ENCODE data around the gene SEL1L3.

Gene SEL1L3

GRCh38 chr4:25770847-25771246, 91.9 kb downstream of the SEL1L3 start:
- H3K9me3 ChIP-seq (ENCODE audit: insufficient read depth, low read length), result no peaks in the 10 kb centered on the region
- no peak overlapping the region for H3K27ac ChIP-seq (ENCODE audit: low read length)
- no peaks in the 10 kb centered on the region for H3K79me2 ChIP-seq (ENCODE audit: low read length)
- no peak overlapping the region for H3K4me3 ChIP-seq (ENCODE audit: low read length)
- peaks cover 3% of the 10 kb centered on the region for H4K20me1 ChIP-seq (ENCODE audit: insufficient read depth, low read length)
- H3K36me3 ChIP-seq (replicated peaks; ENCODE audit: low read depth, low read length), result peaks cover 47% of the 10 kb centered on the region
- no peak overlapping the region for H3K9ac ChIP-seq (ENCODE audit: low read length)
- H3K27me3 ChIP-seq (ENCODE audit: low read depth, low read length), result no peaks in the 10 kb centered on the region
- TF ChIP-seq, protein P1, sequence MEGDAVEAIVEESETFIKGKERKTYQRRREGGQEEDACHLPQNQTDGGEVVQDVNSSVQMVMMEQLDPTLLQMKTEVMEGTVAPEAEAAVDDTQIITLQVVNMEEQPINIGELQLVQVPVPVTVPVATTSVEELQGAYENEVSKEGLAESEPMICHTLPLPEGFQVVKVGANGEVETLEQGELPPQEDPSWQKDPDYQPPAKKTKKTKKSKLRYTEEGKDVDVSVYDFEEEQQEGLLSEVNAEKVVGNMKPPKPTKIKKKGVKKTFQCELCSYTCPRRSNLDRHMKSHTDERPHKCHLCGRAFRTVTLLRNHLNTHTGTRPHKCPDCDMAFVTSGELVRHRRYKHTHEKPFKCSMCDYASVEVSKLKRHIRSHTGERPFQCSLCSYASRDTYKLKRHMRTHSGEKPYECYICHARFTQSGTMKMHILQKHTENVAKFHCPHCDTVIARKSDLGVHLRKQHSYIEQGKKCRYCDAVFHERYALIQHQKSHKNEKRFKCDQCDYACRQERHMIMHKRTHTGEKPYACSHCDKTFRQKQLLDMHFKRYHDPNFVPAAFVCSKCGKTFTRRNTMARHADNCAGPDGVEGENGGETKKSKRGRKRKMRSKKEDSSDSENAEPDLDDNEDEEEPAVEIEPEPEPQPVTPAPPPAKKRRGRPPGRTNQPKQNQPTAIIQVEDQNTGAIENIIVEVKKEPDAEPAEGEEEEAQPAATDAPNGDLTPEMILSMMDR (IDR thresholded peaks at IDR 0.05; ENCODE audit: low read depth, low read length), result no peak
- no peak for TF ChIP-seq EZH2phosphoT487 (IDR thresholded peaks at IDR 0.05; ENCODE audit: low read depth)
- H3K4me1 ChIP-seq (ENCODE audit: low read length), result peaks cover 9% of the 10 kb centered on the region
- H3K4me2 ChIP-seq (ENCODE audit: low read length), result no peak overlapping the region
- H2AFZ ChIP-seq (ENCODE audit: low read depth, low read length), result no peak overlapping the region

- Histone ChIP-seq H3K4me3 (ENCODE audit: low read length) (no peak overlapping the region), H3K4me2 (ENCODE audit: low read length) (no peak overlapping the region), H3K4me1 (ENCODE audit: low read length) (peaks cover 5% of the 10 kb centered on the region), H3K27me3 (ENCODE audit: low read depth, low read length) (no peaks in the 10 kb centered on the region), H4K20me1 (ENCODE audit: insufficient read depth, low read length) (peaks cover 3% of the 10 kb centered on the region), H3K9ac (ENCODE audit: low read length) (no peak overlapping the region), H2AFZ (ENCODE audit: low read depth, low read length) (no peak overlapping the region), H3K79me2 (ENCODE audit: low read length) (no peaks in the 10 kb centered on the region), H3K9me3 (ENCODE audit: insufficient read depth, low read length) (no peaks in the 10 kb centered on the region), H3K27ac (ENCODE audit: low read length) (no peak overlapping the region), H3K36me3 (replicated peaks; ENCODE audit: low read depth, low read length) (peaks cover 45% of the 10 kb centered on the region)
- TF ChIP-seq, protein P1 (IDR thresholded peaks at IDR 0.05; ENCODE audit: low read depth, low read length), result no peak
- no peak for TF ChIP-seq EZH2phosphoT487 (IDR thresholded peaks at IDR 0.05; ENCODE audit: low read depth)
Observed at GRCh38 chr4:25769251-25769650, 93.5 kb downstream of the SEL1L3 start.

DNA sequence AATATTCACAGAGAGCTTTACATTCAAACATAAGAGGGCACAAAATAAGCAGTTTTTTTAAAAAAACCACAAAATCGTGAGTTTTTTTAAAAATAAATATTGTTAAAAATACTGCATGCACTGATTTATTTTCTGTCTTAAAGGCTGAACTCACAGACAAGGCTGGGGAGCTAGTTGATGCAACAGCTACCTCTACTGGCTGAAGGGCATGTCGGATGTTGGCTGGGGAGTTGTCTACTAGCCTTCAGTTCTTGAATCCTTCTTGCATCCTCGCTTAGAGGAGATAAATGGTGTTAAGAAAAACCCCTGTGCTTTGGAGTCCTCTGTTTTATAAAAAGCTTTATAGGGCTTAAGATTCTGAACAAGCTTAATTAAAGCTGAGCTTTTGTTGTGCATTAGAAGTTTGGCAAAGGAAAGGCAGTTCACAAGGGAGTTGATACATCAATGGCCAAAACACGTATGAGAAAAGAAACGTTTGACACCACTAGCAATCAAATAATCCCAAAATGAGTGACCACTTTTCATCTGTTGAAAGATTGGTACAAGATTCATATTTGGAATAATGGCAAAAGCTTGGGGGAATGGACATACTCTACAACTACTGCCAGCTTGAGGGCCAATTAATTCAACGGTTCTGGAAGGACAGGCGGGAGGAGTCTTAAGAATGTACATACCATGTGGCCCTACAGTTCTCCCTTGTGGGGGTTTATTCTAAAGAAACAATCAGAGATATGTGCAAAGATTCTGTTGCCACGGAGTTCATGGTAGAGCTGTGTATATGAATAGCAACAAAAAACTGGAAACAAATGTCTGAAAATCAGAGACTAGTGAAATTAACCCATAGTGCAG, 94.7 kb downstream of the SEL1L3 start:
- Histone ChIP-seq H2AFZ (ENCODE audit: low read depth, low read length) (no peak overlapping the region), H3K27me3 (ENCODE audit: low read depth, low read length) (no peaks in the 10 kb centered on the region), H3K79me2 (ENCODE audit: low read length) (no peaks in the 10 kb centered on the region), H4K20me1 (ENCODE audit: insufficient read depth, low read length) (no peaks in the 10 kb centered on the region; the same call in 1 of the 2 replicates), H3K9me3 (ENCODE audit: insufficient read depth, low read length) (no peaks in the 10 kb centered on the region), H3K4me2 (ENCODE audit: low read length) (no peak overlapping the region), H3K9ac (ENCODE audit: low read length) (no peak overlapping the region), H3K27ac (ENCODE audit: low read length) (no peak overlapping the region), H3K4me1 (ENCODE audit: low read length) (no peaks in the 10 kb centered on the region), H3K36me3 (replicated peaks; ENCODE audit: low read depth, low read length) (peaks cover 39% of the 10 kb centered on the region), H3K4me3 (ENCODE audit: low read length) (no peak overlapping the region)
- TF ChIP-seq, protein P1 (IDR thresholded peaks at IDR 0.05; ENCODE audit: low read depth, low read length), result peak; percentile 69
- no peak for TF ChIP-seq EZH2phosphoT487 (IDR thresholded peaks at IDR 0.05; ENCODE audit: low read depth)

GRCh38 chr4:25760518-25761157, 102.2 kb downstream of the SEL1L3 start:
- H3K9me3 ChIP-seq (ENCODE audit: insufficient read depth, low read length), result no peaks in the 10 kb centered on the region
- no peak overlapping the region for H3K27ac ChIP-seq (ENCODE audit: low read length)
- H3K4me1 ChIP-seq (ENCODE audit: low read length), result no peaks in the 10 kb centered on the region
- peaks cover 50% of the 10 kb centered on the region for H3K36me3 ChIP-seq (replicated peaks; ENCODE audit: low read depth, low read length)
- H3K4me3 ChIP-seq (ENCODE audit: low read length), result no peak overlapping the region
- H3K79me2 ChIP-seq (ENCODE audit: low read length), result no peaks in the 10 kb centered on the region
- H3K27me3 ChIP-seq (ENCODE audit: low read depth, low read length), result no peaks in the 10 kb centered on the region
- no peaks in the 10 kb centered on the region for H4K20me1 ChIP-seq (ENCODE audit: insufficient read depth, low read length)
- H3K9ac ChIP-seq (ENCODE audit: low read length), result no peak overlapping the region
- H3K4me2 ChIP-seq (ENCODE audit: low read length), result no peak overlapping the region
- TF ChIP-seq, protein P1 (IDR thresholded peaks at IDR 0.05; ENCODE audit: low read depth, low read length), result no peak
- TF ChIP-seq EZH2phosphoT487 (IDR thresholded peaks at IDR 0.05; ENCODE audit: low read depth), result no peak
- H2AFZ ChIP-seq (ENCODE audit: low read depth, low read length), result no peak overlapping the region
